Gastroesophageal sphincter (tissue), 3 donors: ENCODE results near the gene SPDYE1.
"Not testable (repeated sequence)": the region's sequence is repeated elsewhere in the genome, so short reads cannot be mapped to it uniquely, and the experiment has no call there.

Source experiments
- CTCF ChIP-seq, 4 experiments: fragments of 200-600 bp in 2 of 4; fragments of 450-650 bp in 2 of 4; sonication (generic) in 1 of 4; IDR thresholded peaks; one replicate each; pipeline ENCODE4 v1.5.1; 2017 to 2019; ENCODE audit warnings: antibody characterized with exemption in 4 of 4, mild to moderate bottlenecking in 2 of 4, moderate library complexity in 2 of 4
- EP300 ChIP-seq: sonication (generic); formaldehyde crosslinking; IDR thresholded peaks from one replicate; pipeline ENCODE4 v1.6.1; 2017; ENCODE audit warnings: antibody characterized with exemption, mild to moderate bottlenecking
- POLR2A ChIP-seq, 2 donors: fragments of 450-650 bp; IDR thresholded peaks; one replicate each; pipeline ENCODE4 v1.6.1; 2017; ENCODE audit warnings: antibody characterized with exemption in 2 of 2, mild to moderate bottlenecking in 2 of 2, moderate library complexity in 1 of 2
- POLR2AphosphoS5 ChIP-seq: sonication (generic); formaldehyde crosslinking; IDR thresholded peaks from one replicate; pipeline ENCODE4 v1.6.1; 2017; ENCODE audit warnings: antibody characterized with exemption

- TF ChIP-seq CTCF (IDR thresholded peaks at IDR 0.05); POLR2A (IDR thresholded peaks at IDR 0.05); EP300; POLR2AphosphoS5: not testable (repeated sequence)
These were observed 31.3 kb upstream of the SPDYE1 start for GRCh38 chr7:43966392-43966791.
